Panc1 (cell line): ENCODE results near the gene PSMA5. TPM values are rescaled to one million over a fixed set of nuclear protein-coding genes. Genes with fewer than 3 reads are reported as not detected.

Experiments used
- ATAC-seq: fragments of 200-7000 bp; cut with Tn5 transposase; 2 replicates; pipeline ENCODE4 v1.9.1; 2020; ENCODE audit warnings: mild to moderate bottlenecking, moderate library complexity
- BruUV-seq: library from RNA; stranded (reverse); fragments of 400-500 nt; replicated peaks from 2 replicates; lab custom pipeline; 2021; lab: Mats Ljungman, UMichigan
- CTCF ChIA-PET: fragments of 300-600 bp; sonication (Branson Sonifier 250); formaldehyde crosslinking; loops from one replicate; lab custom pipeline; 2022; ENCODE audit warnings: antibody characterized with exemption; lab: Charles Lee
- POLR2A ChIA-PET: fragments of 300-600 bp; sonication (Branson Sonifier 250); formaldehyde crosslinking; loops from one replicate; lab custom pipeline; 2022; ENCODE audit warnings: antibody characterized with exemption; lab: Charles Lee
- DNase-seq: peaks from one replicate; pipeline ENCODE4 v3.0.0-alpha.2; 2010; ENCODE audit warnings: low read depth, low spot score
- H3K27ac ChIP-seq: 2 replicates; pipeline ENCODE4 v1.5.1; 2011; ENCODE audit warnings: mild to moderate bottlenecking, low read length, inconsistent platforms
- H3K27me3 ChIP-seq: fragments of 200-500 bp; sonication (Bioruptor generic); 2 replicates; pipeline ENCODE4 v1.6.0; 2014; ENCODE audit warnings: low read length, inconsistent platforms; ENCODE audit not compliant: control insufficient read depth, insufficient read depth
- H3K36me3 ChIP-seq: fragments of 200-500 bp; sonication (Bioruptor generic); 2 replicates; pipeline ENCODE4 v1.5.1; 2014; ENCODE audit warnings: inconsistent platforms, mild to moderate bottlenecking, low read length, moderate library complexity; ENCODE audit not compliant: control insufficient read depth, insufficient read depth
- H3K4me1 ChIP-seq: 2 replicates; pipeline ENCODE4 v1.5.1; 2011; ENCODE audit warnings: inconsistent platforms, mild to moderate bottlenecking, low read length, moderate library complexity; ENCODE audit not compliant: control insufficient read depth, insufficient read depth
- H3K4me3 ChIP-seq, 2 experiments: 2 replicates each; pipeline ENCODE4 v1.5.1; 2011 to 2012; ENCODE audit warnings: low read depth in 2 of 2, low read length in 2 of 2, mild to moderate bottlenecking in 2 of 2, inconsistent platforms in 1 of 2, moderate library complexity in 1 of 2
- H3K9me3 ChIP-seq: fragments of 200-500 bp; sonication (Bioruptor generic); 2 replicates; pipeline ENCODE4 v1.5.1; 2014; ENCODE audit warnings: low read depth, mild to moderate bottlenecking, inconsistent platforms, low read length, moderate library complexity; ENCODE audit not compliant: control insufficient read depth, insufficient read depth
- CTCF ChIP-seq: fragments of 450-650 bp; IDR thresholded peaks from 2 replicates; pipeline ENCODE4 v1.5.1; 2017; ENCODE audit warnings: mild to moderate bottlenecking
- POLR2AphosphoS5 ChIP-seq: IDR thresholded peaks from 2 replicates; pipeline ENCODE4 v1.6.1; 2012; ENCODE audit warnings: mild to moderate bottlenecking, low read depth, low read length, moderate library complexity
- REST ChIP-seq, 2 experiments: IDR thresholded peaks; 2 replicates each; pipeline ENCODE4 v1.6.1; 2011 to 2012; ENCODE audit warnings: low read depth in 2 of 2, control low read depth in 1 of 2, low read length in 1 of 2, mild to moderate bottlenecking in 1 of 2, moderate library complexity in 1 of 2; ENCODE audit not compliant: insufficient read depth in 1 of 2
- SIN3A ChIP-seq: IDR thresholded peaks from 2 replicates; pipeline ENCODE4 v1.6.1; 2012; ENCODE audit warnings: low read depth, mild to moderate bottlenecking, low read length, moderate library complexity, borderline replicate concordance; ENCODE audit not compliant: insufficient read depth
- TCF7L2 ChIP-seq: IDR thresholded peaks from 2 replicates; pipeline ENCODE4 v1.6.1; 2011; ENCODE audit warnings: mild to moderate bottlenecking, low read depth, low read length, inconsistent platforms
- in situ Hi-C: cut with HindIII; loops from 2 replicates; pipeline ENCODE4 v1.10.0; 2016; ENCODE audit warnings: low sequenced_read_pairs, low pct_unique_long_range_greater_than_20kb
- intact Hi-C: fragments of 100-400 bp; cut with micrococcal nuclease; formaldehyde crosslinking; loops from one replicate; pipeline ENCODE4 v1.10.0; 2022; ENCODE audit not compliant: unreplicated experiment
- total RNA-seq: library from RNA; stranded (reverse); gene quantifications from one replicate; pipeline ENCODE4 v1.2.1, GENCODE V29; 2021; ENCODE audit not compliant: unreplicated experiment

PSMA5 gene
- total RNA-seq, 1 experiment from 2014 or later = 118 TPM

DNA sequence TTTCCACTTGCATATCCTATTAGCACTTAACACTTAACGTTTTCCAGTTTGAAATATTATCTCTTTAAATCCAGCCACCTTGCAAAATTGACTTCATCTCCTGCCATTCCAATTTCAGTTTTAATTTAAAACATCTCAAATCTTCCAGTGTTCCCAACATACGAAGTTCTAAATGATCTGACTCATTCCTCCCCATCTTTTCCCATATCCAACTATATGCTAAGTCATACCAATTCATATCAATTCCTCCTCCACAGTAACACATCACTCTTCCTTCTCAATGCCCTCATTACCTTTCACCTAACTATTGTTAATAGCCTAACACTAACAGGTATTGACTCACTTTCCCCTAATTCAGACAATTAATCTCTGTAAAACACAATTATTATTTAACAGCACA is 2.8 kb downstream of the PSMA5 start:
- in situ Hi-C loops = no loop called here
- ATAC-seq = no peak
- BruUV-seq = TSS peak; percentile 51

GRCh38 chr1:109412551-109412950 is 13.7 kb downstream of the PSMA5 start:
- peaks cover 42% of the 10 kb centered on the region for H3K36me3 ChIP-seq
- in situ Hi-C loops = no loop called here
- no TSS peak for BruUV-seq
- no peaks in the 10 kb centered on the region for H3K4me1 ChIP-seq
- TF ChIP-seq TCF7L2 (no peak), POLR2AphosphoS5 (no peak), CTCF (no peak), SIN3A (no peak), REST (IDR thresholded peaks at IDR 0.05; ENCODE audit: insufficient read depth in 1 of 2, low read depth in 2 of 2, low read length in 1 of 2) (no peak)
- no peak for DNase-seq
- ATAC-seq = no peak
- H3K27me3 ChIP-seq = no peaks in the 10 kb centered on the region
- CTCF ChIA-PET = interaction anchor here (0.7 kb wide), 1 partner anchor 74 kb away, joined by 11 read pairs; no protein-coding TSS in a partner anchor
- no peaks in the 10 kb centered on the region for H3K9me3 ChIP-seq
- POLR2A ChIA-PET = interaction anchor here (0.9 kb wide), 1 partner anchor 13 kb away, joined by 4 read pairs; the partner anchor contains the start of gene PSMA5
- intact Hi-C loops = no loop called here
- H3K27ac ChIP-seq = no peak overlapping the region
- no peak overlapping the region for H3K4me3 ChIP-seq

More for the DNA sequence above, 2.8 kb downstream of the PSMA5 start:
- ChIA-PET POLR2A (no interaction called here), CTCF (no interaction called here)
- DNase-seq = no peak
- no peak overlapping the region for H3K27ac ChIP-seq
- peaks cover 9% of the 10 kb centered on the region for H3K36me3 ChIP-seq
- no peak overlapping the region for H3K4me3 ChIP-seq
- no peak for TF ChIP-seq CTCF
- no peak for TF ChIP-seq REST (IDR thresholded peaks at IDR 0.05; ENCODE audit: insufficient read depth in 1 of 2, low read depth in 2 of 2, low read length in 1 of 2)
- TF ChIP-seq SIN3A = no peak
- TF ChIP-seq TCF7L2 = no peak
- no peak for TF ChIP-seq POLR2AphosphoS5
- intact Hi-C loops = no loop called here
- no peaks in the 10 kb centered on the region for H3K9me3 ChIP-seq
- no peaks in the 10 kb centered on the region for H3K27me3 ChIP-seq
- H3K4me1 ChIP-seq = peaks cover 10% of the 10 kb centered on the region
